Activated CD4-positive, CD25-positive, alpha-beta regulatory T cell (primary cell): Measurements from ENCODE around the gene SLC25A30.

Experiments
- DNase-seq, 4 experiments: peaks; one replicate each; lab custom pipeline; 2025; lab: John Stamatoyannopoulos, UW

The SLC25A30 gene, protein sequence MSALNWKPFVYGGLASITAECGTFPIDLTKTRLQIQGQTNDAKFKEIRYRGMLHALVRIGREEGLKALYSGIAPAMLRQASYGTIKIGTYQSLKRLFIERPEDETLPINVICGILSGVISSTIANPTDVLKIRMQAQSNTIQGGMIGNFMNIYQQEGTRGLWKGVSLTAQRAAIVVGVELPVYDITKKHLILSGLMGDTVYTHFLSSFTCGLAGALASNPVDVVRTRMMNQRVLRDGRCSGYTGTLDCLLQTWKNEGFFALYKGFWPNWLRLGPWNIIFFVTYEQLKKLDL

DNA sequence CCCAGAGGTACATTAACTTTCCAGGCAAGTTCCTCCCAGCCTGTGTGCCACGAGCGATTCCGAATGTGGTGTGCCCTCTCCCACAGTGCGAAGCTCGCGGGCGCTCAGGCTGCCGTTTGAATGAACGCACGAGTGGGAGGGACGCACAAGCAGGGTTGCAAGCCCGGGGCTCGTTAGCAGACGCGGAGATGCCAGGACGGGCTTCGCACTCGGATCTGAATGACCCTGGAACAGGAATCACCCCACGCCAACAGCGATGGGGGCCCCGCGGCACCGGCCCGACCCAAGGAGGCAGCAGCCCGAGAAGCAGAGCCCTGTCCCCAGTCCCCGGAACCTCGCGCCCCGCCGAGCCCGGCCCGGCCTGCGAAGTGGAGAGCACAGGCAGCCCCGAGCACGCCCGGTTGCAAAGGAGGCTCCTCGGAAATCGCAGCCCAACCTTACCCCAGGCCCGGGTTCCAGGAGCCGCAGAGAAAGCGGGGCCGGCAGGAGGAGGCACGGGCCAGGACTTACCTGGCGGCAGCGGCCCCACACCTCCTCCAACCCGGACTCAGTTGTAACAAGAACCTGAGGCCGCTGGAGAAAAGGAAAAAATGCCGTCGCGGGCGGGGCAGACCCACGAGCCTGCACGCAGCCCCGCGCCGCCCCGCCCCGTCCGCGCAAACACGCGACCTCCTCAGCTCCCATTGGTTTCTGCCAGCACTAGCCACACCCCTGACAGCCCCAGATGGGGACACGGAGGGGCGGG lies at the start of gene SLC25A30:
SLC25A30 (minus strand) TSS at position 584 of the 745 bp plus-strand sequence. CDS start 6,948 bp downstream, outside the sequence.
- peak; percentile 75 to 87 (median 80) for DNase-seq

DNA sequence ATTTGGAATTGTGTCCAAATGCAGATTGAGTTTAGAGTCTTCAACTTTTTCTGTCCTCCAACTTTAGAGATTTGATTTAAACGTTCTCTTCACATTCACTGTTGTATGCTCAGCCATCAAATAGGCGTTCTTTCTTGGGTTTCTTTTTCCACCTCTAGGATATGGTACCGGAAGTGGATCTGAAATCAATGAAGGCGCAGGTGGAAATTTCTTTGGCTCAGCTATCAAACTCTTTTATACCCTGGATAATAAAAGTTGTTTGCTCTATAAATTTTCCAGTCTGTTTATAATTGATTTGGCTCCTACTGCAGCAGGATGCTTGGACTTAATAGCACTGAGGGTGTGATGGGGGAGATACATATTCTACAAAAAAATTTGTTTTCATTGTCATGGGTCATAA lies 48.2 kb upstream of the SLC25A30 start:
- DNase-seq: no peak

DNA sequence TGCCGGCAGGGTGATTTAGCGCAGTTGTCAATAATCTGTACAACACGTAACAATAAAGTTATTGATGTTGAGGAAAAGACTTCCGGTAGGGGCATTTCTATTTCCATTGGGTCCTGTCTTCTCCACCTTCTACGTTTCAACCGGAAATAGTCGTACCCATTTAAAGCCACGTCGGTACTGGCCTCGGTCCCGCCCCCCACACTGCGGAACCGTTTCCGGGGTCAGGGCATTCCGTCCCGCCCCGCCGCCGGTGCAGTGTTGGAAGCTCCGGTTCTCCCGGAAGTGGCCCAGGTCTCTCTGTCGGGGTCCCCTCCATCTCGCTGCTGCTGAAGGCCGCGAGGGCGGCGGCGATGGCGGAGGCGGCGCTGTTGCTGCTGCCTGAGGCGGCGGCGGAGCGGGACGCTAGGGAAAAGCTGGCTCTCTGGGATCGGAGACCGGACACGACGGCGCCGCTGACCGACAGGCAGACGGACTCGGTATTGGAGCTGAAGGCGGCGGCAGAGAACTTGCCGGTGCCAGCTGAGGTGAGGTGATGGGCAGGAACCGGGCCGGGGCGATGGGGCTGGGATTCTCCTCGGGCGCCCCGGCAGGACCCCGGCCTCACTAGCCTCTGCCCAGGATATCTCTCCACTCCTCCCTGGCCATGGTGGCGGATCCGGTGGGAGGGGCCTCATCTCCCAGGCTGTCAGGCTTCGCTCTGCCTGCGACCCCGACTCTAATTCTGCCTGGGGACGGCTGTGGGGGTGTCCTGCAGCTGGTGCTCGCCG lies 46.7 kb upstream of the SLC25A30 start, which contains the start of gene COG3:
COG3 (plus strand) TSS at position 253 of the 767 bp plus-strand sequence; CDS start at position 351, 98 bp downstream.
- DNase-seq: peak; percentile 82 to 91 (median 86)

DNA sequence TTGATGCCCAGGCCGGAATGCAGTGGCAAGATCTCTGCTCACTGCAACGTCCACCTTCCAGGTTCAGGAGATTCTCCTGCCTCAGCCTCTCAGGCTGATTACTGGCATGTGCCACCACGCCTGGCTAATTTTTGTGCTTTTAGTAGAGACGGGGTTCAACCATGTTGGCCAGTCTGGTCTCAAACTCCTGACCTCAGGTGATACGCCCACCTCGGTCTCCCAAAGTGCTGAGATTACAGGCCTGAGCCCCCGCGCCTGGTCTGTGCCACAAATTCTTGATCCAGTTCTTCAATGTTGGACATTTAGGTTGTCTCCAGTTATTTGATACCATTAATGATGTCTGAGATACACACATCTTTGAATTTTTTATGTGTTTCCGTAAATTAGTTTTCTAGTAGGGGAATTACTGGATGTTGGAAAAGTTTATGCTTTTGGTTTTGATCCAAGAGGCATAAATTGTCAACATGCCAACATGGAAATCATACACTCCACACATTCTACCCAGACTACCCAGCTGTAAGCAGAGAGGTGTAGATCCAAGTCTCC lies 46.0 kb upstream of the SLC25A30 start:
- DNase-seq: no peak

DNA sequence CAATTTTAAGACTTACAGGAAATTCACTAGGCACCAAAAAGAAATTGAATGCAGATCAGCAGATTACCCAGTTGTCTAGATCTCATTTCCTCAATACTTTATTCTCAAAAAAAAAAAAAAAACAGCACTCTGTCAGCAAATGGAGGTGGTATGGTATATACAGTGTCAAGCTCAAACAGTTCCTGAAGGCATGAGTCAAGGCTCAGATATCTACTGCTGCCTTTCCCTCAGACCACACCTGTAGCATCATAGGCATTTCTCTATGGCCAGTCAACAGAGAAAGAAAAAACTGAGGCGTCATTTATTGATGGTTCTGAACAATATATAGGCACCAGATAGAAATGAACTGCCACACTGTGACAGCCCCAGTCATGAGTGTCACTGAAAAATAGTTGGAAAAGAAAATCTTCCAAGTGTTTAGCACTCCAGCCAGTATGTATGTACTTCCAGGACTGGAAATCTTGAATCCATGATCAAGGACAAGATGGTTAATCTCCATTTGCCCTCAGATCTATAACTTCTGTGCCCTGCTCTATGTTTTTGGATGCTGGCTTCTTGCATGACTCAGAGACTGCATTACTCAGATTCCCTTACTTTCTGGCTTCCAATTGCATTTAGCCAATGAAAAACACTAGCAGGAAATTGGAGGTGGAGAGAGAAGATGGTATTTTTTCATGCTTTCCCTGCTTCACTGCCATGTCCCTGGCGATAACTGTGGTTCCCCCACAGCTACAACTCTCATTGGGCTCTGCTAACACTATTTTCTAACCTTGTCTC lies 38.2 kb upstream of the SLC25A30 start:
- DNase-seq: no peak

DNA sequence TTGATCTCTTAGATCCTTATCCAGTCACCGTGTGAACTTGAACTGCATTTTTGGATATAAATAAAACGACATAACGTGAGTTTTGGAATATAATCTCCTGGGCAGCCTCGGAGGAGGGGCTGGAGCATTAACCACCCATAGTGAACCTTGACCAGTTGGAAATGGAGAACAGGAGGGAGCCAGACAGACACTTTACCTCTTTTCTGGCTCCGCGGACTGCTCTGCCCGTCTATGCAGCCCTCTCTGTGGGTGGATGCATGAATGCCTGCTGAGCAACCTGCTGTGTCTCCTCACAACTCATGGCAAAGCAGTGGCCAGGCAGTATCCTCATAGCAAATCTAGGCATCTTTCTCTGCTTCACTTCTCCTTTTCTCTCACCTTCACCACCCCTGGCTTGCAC lies 36.0 kb upstream of the SLC25A30 start:
- no peak for DNase-seq

DNA sequence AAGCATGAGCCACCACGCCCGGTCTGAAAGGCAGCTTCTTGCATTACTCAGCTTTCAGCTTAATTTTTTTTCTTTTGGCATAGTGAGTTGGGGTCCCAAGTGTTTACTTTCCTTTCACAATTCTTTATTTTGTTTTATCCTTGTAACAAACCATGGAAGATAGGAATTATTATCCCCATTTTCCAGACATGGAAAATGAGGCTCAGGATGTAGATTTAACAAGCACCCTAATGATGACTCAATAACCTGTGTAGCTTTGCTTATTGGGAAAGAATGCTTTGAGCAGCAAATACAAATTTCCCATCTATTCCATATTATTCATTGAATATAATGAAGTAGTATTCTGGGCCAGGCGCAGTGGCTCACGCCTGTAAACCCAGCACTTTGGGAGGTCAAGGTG lies 33.1 kb upstream of the SLC25A30 start:
- no peak for DNase-seq

DNA sequence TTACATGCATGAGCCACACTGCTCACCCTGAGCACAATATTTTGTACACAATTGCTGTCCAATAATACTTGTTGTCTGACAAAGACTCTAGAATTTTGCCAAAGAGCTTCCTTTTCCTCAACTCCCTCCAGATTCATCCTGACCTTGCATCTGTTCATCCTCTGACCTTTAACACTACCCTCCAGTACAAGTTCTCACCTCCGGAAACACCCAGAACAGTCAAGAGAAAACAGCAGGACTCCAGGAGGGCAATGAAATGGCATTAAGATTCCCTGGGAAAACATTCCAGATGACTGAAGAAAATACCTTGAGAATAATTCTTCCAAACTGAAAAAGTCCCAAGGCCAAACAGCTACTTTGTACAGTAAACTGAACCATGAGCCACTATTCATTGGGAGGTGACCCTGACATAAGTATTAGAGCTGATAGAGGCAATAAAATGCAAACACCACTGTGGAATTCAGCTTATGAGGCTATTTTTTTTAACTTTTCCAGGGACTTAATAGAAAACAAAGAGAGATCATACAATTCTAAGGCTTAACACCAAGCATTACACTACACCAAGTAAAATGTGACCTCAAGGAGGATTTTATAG lies 30.9 kb upstream of the SLC25A30 start:
- DNase-seq: no peak

DNA sequence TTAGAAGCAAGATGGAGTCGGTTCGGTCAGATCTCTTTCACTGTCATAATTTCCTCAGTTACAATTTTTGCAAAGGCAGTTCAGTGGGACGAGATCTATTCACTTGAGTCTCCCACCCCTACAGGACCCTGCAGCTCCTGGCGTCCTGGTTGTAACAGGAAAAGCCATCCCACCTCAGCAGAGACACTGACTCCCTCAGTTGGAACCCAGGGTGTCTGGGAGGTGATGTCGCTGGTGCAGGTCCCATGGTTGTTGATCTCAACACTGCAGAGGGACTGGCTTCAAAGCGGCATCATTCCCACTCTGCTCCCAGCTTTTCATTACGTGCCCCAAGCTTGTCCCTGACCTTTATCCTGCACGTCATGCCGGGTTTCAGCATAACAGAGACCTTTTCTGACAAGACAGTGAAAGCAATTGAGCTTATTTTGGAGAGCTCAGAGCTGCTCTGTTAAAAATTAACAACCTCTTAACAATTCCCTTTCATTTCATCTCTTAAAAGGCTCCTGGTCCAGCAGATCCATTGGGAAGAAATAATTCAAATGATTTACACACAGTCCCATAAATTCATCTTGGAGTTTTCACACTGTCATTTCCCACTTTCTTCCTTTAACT lies 29.0 kb upstream of the SLC25A30 start:
- no peak for DNase-seq

DNA sequence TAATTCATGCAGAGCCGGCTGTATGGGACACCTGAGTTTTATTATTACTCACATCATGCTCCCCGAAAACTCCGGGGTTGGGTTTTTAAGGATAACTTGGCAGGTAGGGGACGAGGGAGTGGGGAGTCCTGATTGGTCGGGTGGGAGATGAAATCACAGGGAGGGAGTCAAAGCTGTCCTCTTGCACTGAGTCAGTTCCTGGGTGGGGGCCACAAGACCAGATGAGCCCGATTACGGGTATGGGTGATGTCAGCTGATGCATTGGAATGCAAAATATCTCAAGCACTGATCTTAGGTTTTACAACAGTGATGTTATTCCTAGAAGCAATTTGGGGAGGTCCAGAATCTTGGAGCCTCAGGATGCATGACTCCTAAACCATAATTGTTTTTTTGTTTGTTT lies 28.0 kb upstream of the SLC25A30 start:
- no peak for DNase-seq

DNA sequence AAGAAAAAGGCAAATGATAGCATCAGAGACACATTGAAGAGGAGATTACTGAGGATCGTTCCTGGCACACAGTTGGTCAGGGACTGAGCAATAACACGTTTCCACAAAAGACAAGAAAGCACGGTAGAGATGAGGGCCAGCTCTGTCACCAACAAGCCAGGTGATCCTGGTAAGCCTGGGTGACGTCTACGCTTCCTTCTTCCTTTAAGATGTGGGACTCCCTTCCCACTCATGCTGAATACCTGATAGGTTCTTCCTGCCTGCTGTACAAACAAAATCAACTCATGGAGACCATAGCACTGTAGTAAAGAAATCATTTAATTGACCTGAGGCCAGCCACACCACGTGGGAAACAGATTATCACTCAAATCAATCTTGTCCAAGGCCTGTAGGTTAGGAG lies 26.9 kb upstream of the SLC25A30 start:
- DNase-seq: no peak

DNA sequence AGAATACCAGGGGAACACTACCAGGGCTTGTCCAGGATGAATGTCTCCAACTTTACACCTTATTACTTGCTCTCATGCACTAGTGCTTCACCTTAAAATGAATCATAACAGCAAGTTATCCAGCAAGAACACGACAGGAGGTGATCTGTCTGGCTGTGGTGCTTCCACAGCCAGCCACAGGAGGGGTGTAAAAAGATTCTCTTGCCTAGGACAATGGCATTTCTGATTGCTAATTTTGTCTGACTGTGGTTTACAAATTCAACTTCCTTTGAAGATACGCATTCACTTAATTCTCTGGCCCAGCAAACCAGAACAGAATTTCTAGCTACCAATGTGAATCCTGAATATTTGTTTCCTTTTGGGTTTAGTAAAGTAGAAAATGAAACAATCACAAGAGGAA lies 23.5 kb upstream of the SLC25A30 start:
- no peak for DNase-seq

DNA sequence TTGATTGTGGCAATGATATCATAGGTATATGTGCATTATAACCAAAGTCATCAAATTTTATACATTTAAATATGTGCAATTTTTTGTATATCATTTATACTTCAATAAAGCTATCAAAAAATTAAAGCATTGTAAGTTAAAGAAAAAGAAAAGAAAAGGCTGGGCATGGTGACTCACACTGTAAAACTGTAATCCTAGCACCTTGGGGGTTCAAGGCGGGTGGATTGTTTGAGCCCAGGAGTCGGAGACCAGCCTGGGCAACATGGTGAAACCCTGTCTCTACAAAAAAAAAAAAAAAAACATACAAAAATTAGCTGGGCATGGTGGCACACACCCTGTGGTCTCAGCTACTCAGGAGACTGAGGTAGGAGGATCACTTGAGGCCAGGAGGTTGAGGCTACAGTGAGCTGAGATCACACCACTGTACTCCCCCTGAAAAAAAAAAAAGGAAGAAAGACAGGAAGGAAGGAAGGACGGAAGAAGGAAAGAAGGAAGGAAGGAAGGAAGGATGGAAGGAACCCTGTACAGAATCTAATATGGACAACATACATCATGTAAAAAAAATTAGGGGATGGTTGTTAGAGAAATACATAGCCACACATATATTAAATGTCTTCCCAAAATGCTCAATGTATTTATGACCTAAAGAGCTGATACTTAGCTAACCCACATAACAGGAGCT lies 21.7 kb upstream of the SLC25A30 start:
- DNase-seq: no peak

DNA sequence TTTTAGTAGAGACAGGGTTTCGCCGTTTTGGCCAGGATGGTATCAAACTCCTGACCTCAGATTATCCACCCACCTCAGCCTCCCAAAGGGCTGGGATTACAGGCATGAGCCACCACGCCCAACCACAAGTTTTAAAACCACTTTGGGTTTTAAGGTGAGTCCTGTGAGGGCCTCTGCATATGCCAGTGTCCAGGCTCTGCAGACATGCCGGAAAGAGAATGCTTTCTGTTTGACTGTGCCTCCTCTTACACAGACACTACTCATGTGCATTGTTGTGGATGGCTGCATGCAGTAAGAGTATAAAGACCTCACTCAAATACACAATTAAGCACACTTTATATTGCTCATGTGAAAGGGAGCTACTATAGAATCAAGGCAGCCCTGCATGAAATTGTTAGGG lies 20.8 kb upstream of the SLC25A30 start:
- no peak for DNase-seq

DNA sequence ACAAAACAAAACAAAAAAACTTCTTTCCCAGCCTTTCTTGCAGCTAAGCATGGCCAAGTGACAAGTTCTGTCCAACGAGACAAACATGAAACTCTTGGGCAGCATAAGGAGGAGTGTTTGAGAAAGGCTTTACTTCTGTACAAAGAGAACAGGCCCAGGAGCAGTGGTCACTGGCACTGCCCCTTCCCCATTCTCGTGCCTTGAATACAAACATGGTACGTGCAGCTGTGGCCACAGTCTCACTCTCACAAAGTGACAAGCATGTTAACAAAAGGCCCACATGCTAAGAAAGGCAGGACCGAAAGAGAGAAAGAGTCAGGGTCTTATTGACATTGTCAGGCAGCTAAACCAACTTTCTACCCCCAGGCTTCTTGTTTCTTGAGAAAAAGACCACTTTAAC lies 19.8 kb upstream of the SLC25A30 start:
- no peak for DNase-seq

DNA sequence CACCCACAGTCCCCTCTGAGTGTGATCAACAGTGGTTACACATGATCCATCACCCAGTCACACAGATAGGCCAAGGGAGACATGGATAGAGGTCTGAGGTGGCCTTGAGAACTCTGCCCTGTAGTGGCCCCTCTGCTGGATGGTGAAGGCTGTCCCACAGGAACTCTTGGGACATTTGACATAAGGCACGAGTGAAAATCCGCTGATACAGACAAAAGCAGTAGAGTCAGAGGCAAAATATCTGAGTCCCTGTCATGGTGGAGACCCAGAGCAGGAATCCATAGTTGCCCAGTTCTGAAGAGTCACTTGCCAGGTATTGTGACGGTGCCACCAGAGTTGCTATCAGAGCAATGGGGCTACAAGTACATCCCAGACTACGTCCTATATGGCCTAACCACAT lies 18.8 kb upstream of the SLC25A30 start:
- no peak for DNase-seq

DNA sequence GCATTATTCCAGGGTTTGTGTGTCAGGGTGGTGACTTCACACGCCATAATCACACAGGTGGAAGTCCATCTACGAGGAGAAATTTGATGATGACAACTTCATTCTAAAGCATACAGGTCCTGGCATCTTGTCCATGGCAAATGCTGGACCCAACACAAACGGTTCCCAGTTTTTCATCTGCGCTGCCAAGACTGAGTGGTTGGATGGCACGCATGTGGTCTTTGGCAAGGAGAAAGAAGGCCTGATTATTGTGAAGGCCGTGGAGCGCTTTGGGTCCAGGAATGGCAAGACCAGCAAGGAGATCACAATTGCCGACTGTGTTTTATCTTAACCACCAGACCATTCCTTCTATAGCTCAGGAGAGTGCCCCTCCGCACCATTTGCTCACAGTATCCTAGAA lies 18.2 kb upstream of the SLC25A30 start:
- no peak for DNase-seq

DNA sequence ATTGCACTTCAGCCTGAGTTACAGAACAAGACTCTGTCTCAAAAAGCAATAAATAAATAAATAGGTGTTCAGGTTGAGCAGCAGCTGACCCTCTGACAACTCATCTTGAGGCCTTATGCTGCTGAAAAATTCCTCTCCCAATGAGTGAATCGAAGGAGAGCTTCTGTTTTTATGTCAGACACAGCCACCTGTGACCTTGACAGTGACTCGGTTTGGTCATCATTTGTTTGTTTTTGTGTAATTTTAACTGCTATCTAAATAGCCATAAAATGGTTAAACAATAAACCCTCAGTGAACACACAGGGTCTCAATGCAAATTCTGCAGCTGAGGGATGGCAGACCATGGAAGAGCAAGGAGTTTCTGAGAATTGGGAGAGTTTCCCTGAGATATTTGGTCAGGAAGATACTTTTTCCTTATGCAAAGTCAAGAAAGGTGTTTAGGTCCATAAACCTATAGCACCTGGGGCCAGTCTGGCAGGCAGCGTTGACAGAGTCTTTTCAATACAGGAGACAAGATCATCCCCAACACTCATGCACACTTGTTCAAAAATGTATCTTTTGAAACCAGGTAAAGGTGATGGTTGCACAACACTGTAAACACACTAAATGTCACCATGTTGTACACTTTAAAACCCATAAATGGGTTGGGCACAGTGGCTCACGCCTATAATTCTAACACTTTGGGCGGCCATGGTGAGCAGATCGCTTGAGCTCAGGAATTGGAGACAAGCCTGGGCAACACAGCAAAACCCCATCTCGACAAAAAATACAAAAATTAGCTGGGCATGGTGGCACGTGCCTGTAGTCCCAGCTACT lies 16.6 kb upstream of the SLC25A30 start:
- no peak for DNase-seq

DNA sequence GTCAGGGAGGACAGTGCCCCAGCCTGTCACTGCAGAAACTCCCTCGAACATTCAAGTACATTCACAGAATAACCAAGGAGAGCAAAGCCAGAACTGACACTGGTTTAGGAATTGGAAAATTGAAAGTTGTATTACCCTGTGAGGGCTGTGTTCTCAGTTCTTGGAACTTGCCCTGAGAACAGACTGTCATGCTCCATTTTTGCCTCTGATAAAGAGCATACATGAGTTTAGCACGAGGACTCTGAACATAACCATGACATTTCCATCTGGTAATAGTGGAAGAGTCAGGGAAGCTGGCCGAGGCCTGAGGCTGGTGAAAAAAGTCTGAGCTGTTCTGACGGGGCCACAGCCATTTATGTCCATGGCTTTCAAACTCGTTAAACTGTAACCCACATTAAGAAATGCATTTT lies 15.2 kb upstream of the SLC25A30 start:
- DNase-seq: no peak
